Measurements from ENCODE around the gene BCL2L12. TPM values are rescaled to one million over a fixed set of nuclear protein-coding genes. Genes with fewer than 3 reads are reported as not detected.

The BCL2L12 gene
- total RNA-seq, 2 donors from 2014 or later, result 2.5 to 3.0 TPM

DNA sequence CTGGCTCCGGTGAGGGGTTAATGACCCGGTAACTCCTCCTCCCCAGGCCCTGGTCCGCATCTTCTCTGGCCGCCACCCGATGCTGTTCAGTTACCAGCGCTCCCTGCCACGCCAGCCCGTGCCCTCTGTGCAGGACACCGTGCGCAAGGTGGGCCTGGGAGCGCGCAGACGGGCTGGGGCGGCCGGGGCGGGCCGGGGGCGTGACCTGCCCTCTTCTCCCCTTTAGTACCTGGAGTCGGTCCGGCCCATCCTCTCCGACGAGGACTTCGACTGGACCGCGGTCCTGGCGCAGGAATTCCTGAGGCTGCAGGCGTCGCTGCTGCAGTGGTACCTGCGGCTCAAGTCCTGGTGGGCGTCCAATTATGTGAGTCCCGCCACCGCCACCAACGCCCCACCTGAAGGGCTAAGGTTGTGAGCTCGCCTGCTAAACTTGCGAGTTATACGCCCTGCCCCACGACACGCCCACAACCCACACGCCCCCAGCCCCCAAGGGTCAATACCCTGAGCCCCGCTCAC is 35.6 kb downstream of the BCL2L12 start:
- TF ChIP-seq, protein P1, sequence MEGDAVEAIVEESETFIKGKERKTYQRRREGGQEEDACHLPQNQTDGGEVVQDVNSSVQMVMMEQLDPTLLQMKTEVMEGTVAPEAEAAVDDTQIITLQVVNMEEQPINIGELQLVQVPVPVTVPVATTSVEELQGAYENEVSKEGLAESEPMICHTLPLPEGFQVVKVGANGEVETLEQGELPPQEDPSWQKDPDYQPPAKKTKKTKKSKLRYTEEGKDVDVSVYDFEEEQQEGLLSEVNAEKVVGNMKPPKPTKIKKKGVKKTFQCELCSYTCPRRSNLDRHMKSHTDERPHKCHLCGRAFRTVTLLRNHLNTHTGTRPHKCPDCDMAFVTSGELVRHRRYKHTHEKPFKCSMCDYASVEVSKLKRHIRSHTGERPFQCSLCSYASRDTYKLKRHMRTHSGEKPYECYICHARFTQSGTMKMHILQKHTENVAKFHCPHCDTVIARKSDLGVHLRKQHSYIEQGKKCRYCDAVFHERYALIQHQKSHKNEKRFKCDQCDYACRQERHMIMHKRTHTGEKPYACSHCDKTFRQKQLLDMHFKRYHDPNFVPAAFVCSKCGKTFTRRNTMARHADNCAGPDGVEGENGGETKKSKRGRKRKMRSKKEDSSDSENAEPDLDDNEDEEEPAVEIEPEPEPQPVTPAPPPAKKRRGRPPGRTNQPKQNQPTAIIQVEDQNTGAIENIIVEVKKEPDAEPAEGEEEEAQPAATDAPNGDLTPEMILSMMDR (IDR thresholded peaks at IDR 0.05), result no peak
- Histone ChIP-seq H3K4me3 (no peak overlapping the region), H3K27me3 (replicated peaks; ENCODE audit: insufficient read depth) (no peaks in the 10 kb centered on the region), H3K36me3 (no peaks in the 10 kb centered on the region), H3K27ac (no peak overlapping the region), H3K9me3 (no peaks in the 10 kb centered on the region), H3K4me1 (ENCODE audit: control insufficient read depth in 1 of 2, low read depth in 2 of 2) (no peaks in the 10 kb centered on the region)
- ATAC-seq (ENCODE audit: insufficient number of reproducible peaks, low FRiP score, low read depth), result no peak
- DNase-seq (ENCODE audit: low spot score), result no peak

DNA sequence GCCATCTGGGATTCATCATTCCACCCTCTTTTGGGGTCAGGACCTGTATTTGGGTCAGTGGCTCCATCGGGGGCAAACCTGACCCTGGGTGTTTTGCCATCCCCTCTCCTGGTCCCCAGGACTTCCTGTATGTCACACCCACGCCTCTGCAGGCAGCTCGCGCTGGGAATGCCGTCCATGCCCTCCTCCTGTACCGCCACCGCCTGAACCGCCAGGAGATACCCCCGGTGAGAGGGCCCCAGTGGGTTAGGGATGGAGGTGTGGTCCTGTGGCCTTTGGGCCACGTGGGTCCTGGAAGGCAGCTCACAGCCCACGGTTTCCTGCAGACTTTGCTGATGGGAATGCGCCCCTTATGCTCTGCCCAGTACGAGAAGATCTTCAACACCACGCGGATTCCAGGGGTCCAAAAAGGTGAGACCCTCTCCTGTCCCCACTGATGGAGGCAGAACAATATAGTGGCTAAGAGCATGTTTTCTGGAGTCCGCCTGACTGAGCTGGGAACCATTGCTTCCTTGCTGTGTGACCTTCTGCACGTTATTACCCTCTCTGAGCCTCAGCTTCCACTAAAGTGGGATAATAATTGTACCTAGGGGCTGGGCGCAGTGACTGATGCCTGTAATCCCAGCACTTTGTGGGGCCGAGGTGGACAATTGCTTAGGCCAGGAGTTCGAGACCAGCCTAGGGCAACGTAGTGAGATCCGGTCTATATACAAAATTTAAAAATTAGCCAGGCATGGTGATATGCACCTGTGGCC is 39.3 kb downstream of the BCL2L12 start:
- no peaks in the 10 kb centered on the region for H3K27me3 ChIP-seq (replicated peaks; ENCODE audit: insufficient read depth)
- H3K4me1 ChIP-seq (ENCODE audit: control insufficient read depth in 1 of 2, low read depth in 2 of 2), result no peaks in the 10 kb centered on the region
- TF ChIP-seq, protein P1 (IDR thresholded peaks at IDR 0.05), result no peak
- no peak overlapping the region for H3K4me3 ChIP-seq
- DNase-seq (ENCODE audit: low spot score) (no peak), ATAC-seq (ENCODE audit: insufficient number of reproducible peaks, low FRiP score, low read depth) (no peak)
- H3K9me3 ChIP-seq, result no peaks in the 10 kb centered on the region
- no peaks in the 10 kb centered on the region for H3K36me3 ChIP-seq
- no peak overlapping the region for H3K27ac ChIP-seq

DNA sequence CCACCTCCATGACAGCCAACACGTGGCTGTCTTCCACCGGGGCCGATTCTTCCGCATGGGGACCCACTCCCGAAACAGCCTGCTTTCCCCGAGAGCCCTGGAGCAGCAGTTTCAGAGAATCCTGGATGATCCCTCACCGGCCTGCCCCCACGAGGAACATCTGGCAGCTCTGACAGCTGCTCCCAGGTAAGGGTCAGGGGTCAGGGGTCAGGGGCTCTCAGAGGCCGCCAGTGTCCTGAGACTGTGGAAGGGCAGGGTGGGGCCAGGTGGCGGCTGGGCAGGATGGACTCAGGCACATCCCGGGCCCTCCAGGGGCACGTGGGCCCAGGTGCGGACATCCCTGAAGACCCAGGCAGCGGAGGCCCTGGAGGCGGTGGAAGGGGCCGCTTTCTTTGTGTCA is 40.2 kb downstream of the BCL2L12 start:
- no peaks in the 10 kb centered on the region for H3K4me1 ChIP-seq (ENCODE audit: control insufficient read depth in 1 of 2, low read depth in 2 of 2)
- ATAC-seq (ENCODE audit: insufficient number of reproducible peaks, low FRiP score, low read depth) (no peak), DNase-seq (ENCODE audit: low spot score) (no peak)
- no peak overlapping the region for H3K4me3 ChIP-seq
- no peaks in the 10 kb centered on the region for H3K9me3 ChIP-seq
- no peak overlapping the region for H3K27ac ChIP-seq
- H3K27me3 ChIP-seq (replicated peaks; ENCODE audit: insufficient read depth), result no peaks in the 10 kb centered on the region
- no peaks in the 10 kb centered on the region for H3K36me3 ChIP-seq
- TF ChIP-seq, protein P1 (IDR thresholded peaks at IDR 0.05), result no peak

DNA sequence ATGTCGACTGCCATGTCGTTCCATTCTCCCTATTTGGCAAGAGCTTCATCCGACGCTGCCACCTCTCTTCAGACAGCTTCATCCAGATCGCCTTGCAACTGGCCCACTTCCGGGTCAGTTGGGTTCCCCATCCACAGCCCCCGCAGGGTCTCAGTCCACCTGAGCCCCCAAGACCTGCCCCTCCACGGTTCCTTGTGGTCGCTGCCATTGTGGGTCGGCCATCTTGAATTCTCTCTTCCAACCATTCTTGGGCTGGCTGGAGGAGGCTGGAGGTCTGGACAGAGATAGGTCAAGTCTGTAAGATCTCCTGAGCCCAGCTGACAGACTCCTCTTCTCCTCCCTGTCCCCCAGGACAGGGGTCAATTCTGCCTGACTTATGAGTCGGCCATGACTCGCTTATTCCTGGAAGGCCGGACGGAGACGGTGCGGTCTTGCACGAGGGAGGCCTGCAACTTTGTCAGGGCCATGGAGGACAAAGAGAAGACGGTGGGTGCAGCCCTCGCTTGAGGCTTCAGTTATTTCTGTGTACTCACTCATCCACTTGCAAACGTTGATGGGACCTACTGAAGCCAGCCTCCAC is 44.7 kb downstream of the BCL2L12 start:
- Histone ChIP-seq H3K4me3 (no peak overlapping the region), H3K9me3 (no peaks in the 10 kb centered on the region), H3K27ac (no peak overlapping the region), H3K27me3 (replicated peaks; ENCODE audit: insufficient read depth) (no peaks in the 10 kb centered on the region), H3K4me1 (ENCODE audit: control insufficient read depth in 1 of 2, low read depth in 2 of 2) (no peaks in the 10 kb centered on the region), H3K36me3 (no peaks in the 10 kb centered on the region)
- DNase-seq (ENCODE audit: low spot score) (no peak), ATAC-seq (ENCODE audit: insufficient number of reproducible peaks, low FRiP score, low read depth) (no peak)
- TF ChIP-seq, protein P1 (IDR thresholded peaks at IDR 0.05), result no peak

DNA sequence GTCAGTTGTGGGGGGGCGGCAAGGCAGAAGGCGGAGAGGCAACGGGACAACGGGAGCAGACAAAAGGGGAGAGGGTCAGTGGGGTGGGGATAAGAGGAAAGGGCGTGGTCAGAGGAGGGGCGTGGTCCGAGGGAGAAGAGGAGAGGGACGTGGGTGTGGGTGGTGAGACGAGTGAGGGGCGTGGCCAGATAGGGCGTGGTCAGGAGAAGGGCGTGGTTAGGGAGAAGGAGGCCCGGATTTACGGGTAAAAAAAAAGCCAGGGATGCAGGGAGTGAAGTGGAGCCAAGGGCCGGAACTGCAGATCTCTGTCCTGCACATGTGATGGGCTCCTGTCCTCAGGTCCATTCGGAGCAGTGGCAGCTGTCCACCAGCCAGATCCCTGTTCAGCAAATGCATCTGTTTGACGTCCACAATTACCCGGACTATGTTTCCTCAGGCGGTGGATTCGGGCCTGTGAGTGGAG is 46.7 kb downstream of the BCL2L12 start:
- no peak for ATAC-seq (ENCODE audit: insufficient number of reproducible peaks, low FRiP score, low read depth)
- no peak overlapping the region for H3K27ac ChIP-seq
- no peaks in the 10 kb centered on the region for H3K27me3 ChIP-seq (replicated peaks; ENCODE audit: insufficient read depth)
- H3K4me3 ChIP-seq, result no peak overlapping the region
- no peaks in the 10 kb centered on the region for H3K9me3 ChIP-seq
- TF ChIP-seq, protein P1 (IDR thresholded peaks at IDR 0.05), result no peak
- DNase-seq (ENCODE audit: low spot score), result no peak
- H3K36me3 ChIP-seq, result no peaks in the 10 kb centered on the region
- H3K4me1 ChIP-seq (ENCODE audit: control insufficient read depth in 1 of 2, low read depth in 2 of 2), result peaks cover 0 to under 1% of the 10 kb centered on the region in 2 donors

All from thoracic aorta (tissue), 2 donors.